GM23338 (cell line): ENCODE data around the gene MAP1B. TPM values are rescaled to one million over a fixed set of nuclear protein-coding genes. Genes with fewer than 3 reads are reported as not detected.

Experiments used
- ATAC-seq: fragments of 200-7000 bp; cut with Tn5 transposase; 3 replicates; pipeline ENCODE4 v1.9.1; 2020
- DNase-seq: peaks from one replicate; pipeline ENCODE4 v3.0.0-alpha.2; 2015; ENCODE audit warnings: low spot score
- H2AFZ ChIP-seq: fragments of 200-600 bp; sonication (generic); 2 replicates; pipeline ENCODE4 v1.8.0; 2016; ENCODE audit warnings: antibody characterized with exemption, mild to moderate bottlenecking, moderate library complexity
- H3F3A ChIP-seq: fragments of 200-600 bp; sonication (generic); replicated peaks from 2 replicates; pipeline ENCODE4 v1.8.0; 2017; ENCODE audit warnings: antibody characterized with exemption, mixed run types, low read depth
- H3K27ac ChIP-seq: fragments of 200-600 bp; sonication (generic); 2 replicates; pipeline ENCODE4 v1.6.1; 2016; ENCODE audit warnings: low read depth
- H3K27me3 ChIP-seq: fragments of 200-600 bp; sonication (generic); 2 replicates; pipeline ENCODE4 v1.8.0; 2016; ENCODE audit warnings: mild to moderate bottlenecking, mixed run types, moderate library complexity; ENCODE audit not compliant: insufficient read depth
- H3K36me3 ChIP-seq: fragments of 200-600 bp; sonication (generic); 2 replicates; pipeline ENCODE4 v1.8.0; 2016; ENCODE audit warnings: mild to moderate bottlenecking; ENCODE audit not compliant: insufficient read depth
- H3K4me1 ChIP-seq: fragments of 200-600 bp; sonication (generic); 2 replicates; pipeline ENCODE4 v1.8.0; 2016; ENCODE audit warnings: mild to moderate bottlenecking, moderate library complexity; ENCODE audit not compliant: insufficient read depth
- H3K4me2 ChIP-seq: fragments of 200-600 bp; sonication (generic); 2 replicates; pipeline ENCODE4 v1.7.1; 2017; ENCODE audit warnings: mixed run types
- H3K4me3 ChIP-seq: fragments of 200-600 bp; sonication (generic); 2 replicates; pipeline ENCODE4 v1.6.1; 2016; ENCODE audit warnings: mixed run types
- H3K79me2 ChIP-seq: fragments of 200-600 bp; sonication (generic); replicated peaks from 2 replicates; pipeline ENCODE4 v1.8.0; 2017; ENCODE audit warnings: mild to moderate bottlenecking; ENCODE audit not compliant: insufficient read depth
- H3K9me2 ChIP-seq: fragments of 200-600 bp; sonication (generic); 2 replicates; pipeline ENCODE4 v1.8.0; 2017; ENCODE audit not compliant: insufficient read depth
- H4K20me1 ChIP-seq: fragments of 200-600 bp; sonication (generic); replicated peaks from 2 replicates; pipeline ENCODE4 v1.8.0; 2017; ENCODE audit warnings: mild to moderate bottlenecking; ENCODE audit not compliant: insufficient read depth
- H3K27ac Mint-ChIP-seq: 2 replicates; pipeline ENCODE4 v1.8.0; 2020; ENCODE audit warnings: inconsistent platforms, mild to moderate bottlenecking, moderate library complexity, mixed read lengths
- H3K27me3 Mint-ChIP-seq: 3 replicates; pipeline ENCODE4 v1.8.0; 2022; ENCODE audit warnings: low read depth, mild to moderate bottlenecking, moderate library complexity, mixed read lengths, inconsistent platforms; ENCODE audit not compliant: insufficient read depth, poor library complexity
- H3K36me3 Mint-ChIP-seq: 3 replicates; pipeline ENCODE4 v1.8.0; 2021; ENCODE audit warnings: low read depth, mild to moderate bottlenecking, inconsistent platforms, moderate library complexity, mixed read lengths
- H3K4me1 Mint-ChIP-seq: 3 replicates; pipeline ENCODE4 v1.8.0; 2020; ENCODE audit warnings: mild to moderate bottlenecking, inconsistent platforms, mixed read lengths
- H3K4me3 Mint-ChIP-seq: 3 replicates; pipeline ENCODE4 v1.8.0; 2021; ENCODE audit warnings: moderate library complexity, mild to moderate bottlenecking, inconsistent platforms, mixed read lengths
- H3K9me3 Mint-ChIP-seq: 3 replicates; pipeline ENCODE4 v1.8.0; 2020; ENCODE audit warnings: moderate library complexity, mild to moderate bottlenecking, inconsistent platforms, mixed read lengths
- EZH2 ChIP-seq: fragments of 200-600 bp; sonication (generic); IDR thresholded peaks from one replicate; pipeline ENCODE4 v1.8.0; 2017; ENCODE audit warnings: antibody characterized with exemption, mild to moderate bottlenecking, low read depth; ENCODE audit not compliant: unreplicated experiment
- EZH2phosphoT487 ChIP-seq: fragments of 200-600 bp; sonication (generic); IDR thresholded peaks from one replicate; pipeline ENCODE4 v1.8.1; 2018; ENCODE audit warnings: antibody characterized with exemption; ENCODE audit not compliant: unreplicated experiment
- JUNB ChIP-seq: IDR thresholded peaks from one replicate; pipeline ENCODE4 v1.6.1; 2016; ENCODE audit warnings: antibody characterized with exemption; ENCODE audit not compliant: unreplicated experiment
- ZNF114 ChIP-seq: fragments of 250-450 bp; sonication (Bioruptor Pico); IDR thresholded peaks from 2 replicates; pipeline ENCODE4 v1.5.0; 2020; ENCODE audit warnings: mild to moderate bottlenecking, moderate library complexity
- polyA plus RNA-seq: library from polyadenylated mRNA; unstranded; fragments of >200 nt; fragmentation: Nextera tagmentation; extraction: Ambion mirVana; gene quantifications from 2 replicates; pipeline ENCODE4 v1.2.1, GENCODE V29; 2016
- total RNA-seq: library from RNA; depleted of rRNA; stranded (reverse); fragments of >200 nt; shearing (Covaris generic); gene quantifications from 2 replicates; pipeline ENCODE4 v1.2.3, GENCODE V29; 2014
- TF ChIP-seq, protein P1 (sequence below): IDR thresholded peaks from one replicate; pipeline ENCODE4 v1.6.1; 2018; ENCODE audit warnings: antibody characterized with exemption; ENCODE audit not compliant: unreplicated experiment
- TF ChIP-seq, protein P2 (sequence below): IDR thresholded peaks from 2 replicates; pipeline ENCODE4 v1.6.1; 2016; ENCODE audit warnings: antibody characterized with exemption

MAP1B gene
- total and polyA plus RNA-seq, 2 experiments from 2014 or later = 148 to 263 TPM

DNA sequence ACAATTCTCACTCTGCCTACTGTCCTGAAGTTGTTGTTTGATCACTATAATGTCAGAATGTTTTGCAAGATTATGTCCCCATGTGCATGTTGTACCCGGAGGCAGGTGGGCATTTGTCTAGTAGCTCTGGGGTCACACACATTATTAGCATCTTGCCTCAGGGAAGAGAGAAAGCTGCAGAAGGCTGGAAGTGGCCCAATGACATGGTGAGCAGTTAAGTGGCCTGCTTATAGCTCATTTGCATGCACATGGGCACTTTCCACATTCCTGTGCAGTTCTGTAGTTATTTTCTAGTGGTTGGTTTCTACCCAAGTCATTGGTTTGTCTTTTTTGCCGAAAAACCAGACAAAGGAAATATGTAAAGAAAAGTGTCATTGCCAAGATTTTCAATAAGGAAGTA lies 80.9 kb downstream of the MAP1B start:
- Histone ChIP-seq H3K9me2 (no peaks in the 10 kb centered on the region), H3K4me1 (peaks cover 9% of the 10 kb centered on the region; the same call in 1 of the 2 replicates), H3K27ac (no peak overlapping the region), H3K36me3 (peaks cover 18% of the 10 kb centered on the region), H3K27me3 (no peaks in the 10 kb centered on the region), H3K79me2 (no peaks in the 10 kb centered on the region; the same call in none of the 2 replicates), H3K4me2 (no peak overlapping the region), H3K4me3 (no peak overlapping the region), H4K20me1 (peaks cover 9% of the 10 kb centered on the region; the same call in 1 of the 2 replicates), H3F3A (0 out of 2 replicates have a peak, but pooled peaks cover 2% of the 10 kb centered on the region), H2AFZ (no peak overlapping the region)
- TF ChIP-seq, protein P1, sequence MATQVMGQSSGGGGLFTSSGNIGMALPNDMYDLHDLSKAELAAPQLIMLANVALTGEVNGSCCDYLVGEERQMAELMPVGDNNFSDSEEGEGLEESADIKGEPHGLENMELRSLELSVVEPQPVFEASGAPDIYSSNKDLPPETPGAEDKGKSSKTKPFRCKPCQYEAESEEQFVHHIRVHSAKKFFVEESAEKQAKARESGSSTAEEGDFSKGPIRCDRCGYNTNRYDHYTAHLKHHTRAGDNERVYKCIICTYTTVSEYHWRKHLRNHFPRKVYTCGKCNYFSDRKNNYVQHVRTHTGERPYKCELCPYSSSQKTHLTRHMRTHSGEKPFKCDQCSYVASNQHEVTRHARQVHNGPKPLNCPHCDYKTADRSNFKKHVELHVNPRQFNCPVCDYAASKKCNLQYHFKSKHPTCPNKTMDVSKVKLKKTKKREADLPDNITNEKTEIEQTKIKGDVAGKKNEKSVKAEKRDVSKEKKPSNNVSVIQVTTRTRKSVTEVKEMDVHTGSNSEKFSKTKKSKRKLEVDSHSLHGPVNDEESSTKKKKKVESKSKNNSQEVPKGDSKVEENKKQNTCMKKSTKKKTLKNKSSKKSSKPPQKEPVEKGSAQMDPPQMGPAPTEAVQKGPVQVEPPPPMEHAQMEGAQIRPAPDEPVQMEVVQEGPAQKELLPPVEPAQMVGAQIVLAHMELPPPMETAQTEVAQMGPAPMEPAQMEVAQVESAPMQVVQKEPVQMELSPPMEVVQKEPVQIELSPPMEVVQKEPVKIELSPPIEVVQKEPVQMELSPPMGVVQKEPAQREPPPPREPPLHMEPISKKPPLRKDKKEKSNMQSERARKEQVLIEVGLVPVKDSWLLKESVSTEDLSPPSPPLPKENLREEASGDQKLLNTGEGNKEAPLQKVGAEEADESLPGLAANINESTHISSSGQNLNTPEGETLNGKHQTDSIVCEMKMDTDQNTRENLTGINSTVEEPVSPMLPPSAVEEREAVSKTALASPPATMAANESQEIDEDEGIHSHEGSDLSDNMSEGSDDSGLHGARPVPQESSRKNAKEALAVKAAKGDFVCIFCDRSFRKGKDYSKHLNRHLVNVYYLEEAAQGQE = no peak
- TF ChIP-seq ZNF114 (CRISPR knock-in tag) = no peak
- TF ChIP-seq, protein P2, sequence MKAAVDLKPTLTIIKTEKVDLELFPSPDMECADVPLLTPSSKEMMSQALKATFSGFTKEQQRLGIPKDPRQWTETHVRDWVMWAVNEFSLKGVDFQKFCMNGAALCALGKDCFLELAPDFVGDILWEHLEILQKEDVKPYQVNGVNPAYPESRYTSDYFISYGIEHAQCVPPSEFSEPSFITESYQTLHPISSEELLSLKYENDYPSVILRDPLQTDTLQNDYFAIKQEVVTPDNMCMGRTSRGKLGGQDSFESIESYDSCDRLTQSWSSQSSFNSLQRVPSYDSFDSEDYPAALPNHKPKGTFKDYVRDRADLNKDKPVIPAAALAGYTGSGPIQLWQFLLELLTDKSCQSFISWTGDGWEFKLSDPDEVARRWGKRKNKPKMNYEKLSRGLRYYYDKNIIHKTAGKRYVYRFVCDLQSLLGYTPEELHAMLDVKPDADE = no peak
- no peak for TF ChIP-seq EZH2
- Mint-ChIP-seq H3K36me3 (peaks cover 52% of the 10 kb centered on the region), H3K9me3 (no peaks in the 10 kb centered on the region), H3K4me3 (no peak overlapping the region), H3K4me1 (peaks cover 13% of the 10 kb centered on the region), H3K27ac (no peak overlapping the region), H3K27me3 (peaks cover 17% of the 10 kb centered on the region)
- DNase-seq = no peak
- no peak for ATAC-seq

DNA sequence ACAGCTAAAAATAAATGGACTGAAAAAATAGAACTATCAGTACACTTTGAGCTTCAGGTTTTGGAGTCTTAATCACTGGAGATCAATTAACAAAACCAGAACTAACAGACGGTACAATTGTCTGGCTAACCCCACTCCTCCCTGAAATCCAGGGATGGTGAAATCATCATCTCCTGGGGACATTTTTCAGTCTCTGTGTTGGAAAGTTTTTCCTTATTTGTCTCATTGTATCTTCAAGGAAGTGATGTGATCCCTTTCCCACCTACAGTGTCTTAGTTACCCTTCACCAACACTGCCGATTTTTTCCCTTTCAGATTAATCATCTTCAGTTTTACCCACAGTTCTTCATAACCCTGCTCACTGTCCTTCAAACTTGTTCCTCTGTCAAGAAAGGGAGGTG lies 81.9 kb downstream of the MAP1B start:
- H3K4me1 Mint-ChIP-seq = peaks cover 3% of the 10 kb centered on the region
- Histone ChIP-seq H3K27ac (no peak overlapping the region), H3K9me2 (no peaks in the 10 kb centered on the region), H3K4me2 (no peak overlapping the region), H3K4me1 (no peaks in the 10 kb centered on the region), H3K4me3 (no peak overlapping the region), H3F3A (0 out of 2 replicates have a peak, but pooled peaks cover 2% of the 10 kb centered on the region), H3K27me3 (no peaks in the 10 kb centered on the region), H4K20me1 (peaks cover 9% of the 10 kb centered on the region; the same call in 1 of the 2 replicates), H3K36me3 (peaks cover 21% of the 10 kb centered on the region), H3K79me2 (no peaks in the 10 kb centered on the region; the same call in 1 of the 2 replicates), H2AFZ (no peak overlapping the region)
- DNase-seq (no peak), ATAC-seq (no peak)
- H3K9me3 Mint-ChIP-seq = no peaks in the 10 kb centered on the region
- H3K27ac Mint-ChIP-seq = no peak overlapping the region
- H3K4me3 Mint-ChIP-seq = no peak overlapping the region
- peaks cover 8% of the 10 kb centered on the region for H3K27me3 Mint-ChIP-seq
- peaks cover 53% of the 10 kb centered on the region for H3K36me3 Mint-ChIP-seq
- TF ChIP-seq, protein P1 = no peak
- TF ChIP-seq EZH2phosphoT487 = no peak
- TF ChIP-seq, protein P2 = no peak
- no peak for TF ChIP-seq JUNB
